Nucleus accumbens (tissue), 56 donors: Measurements from ENCODE around the gene CYP2W1.
"Not testable (repeated sequence)": the region's sequence is repeated elsewhere in the genome, so short reads cannot be mapped to it uniquely, and the experiment has no call there.

Source experiments
- DNase-seq, 56 donors: peaks; one replicate each; lab custom pipeline; 2025; lab: John Stamatoyannopoulos, UW

CYP2W1 gene

DNA sequence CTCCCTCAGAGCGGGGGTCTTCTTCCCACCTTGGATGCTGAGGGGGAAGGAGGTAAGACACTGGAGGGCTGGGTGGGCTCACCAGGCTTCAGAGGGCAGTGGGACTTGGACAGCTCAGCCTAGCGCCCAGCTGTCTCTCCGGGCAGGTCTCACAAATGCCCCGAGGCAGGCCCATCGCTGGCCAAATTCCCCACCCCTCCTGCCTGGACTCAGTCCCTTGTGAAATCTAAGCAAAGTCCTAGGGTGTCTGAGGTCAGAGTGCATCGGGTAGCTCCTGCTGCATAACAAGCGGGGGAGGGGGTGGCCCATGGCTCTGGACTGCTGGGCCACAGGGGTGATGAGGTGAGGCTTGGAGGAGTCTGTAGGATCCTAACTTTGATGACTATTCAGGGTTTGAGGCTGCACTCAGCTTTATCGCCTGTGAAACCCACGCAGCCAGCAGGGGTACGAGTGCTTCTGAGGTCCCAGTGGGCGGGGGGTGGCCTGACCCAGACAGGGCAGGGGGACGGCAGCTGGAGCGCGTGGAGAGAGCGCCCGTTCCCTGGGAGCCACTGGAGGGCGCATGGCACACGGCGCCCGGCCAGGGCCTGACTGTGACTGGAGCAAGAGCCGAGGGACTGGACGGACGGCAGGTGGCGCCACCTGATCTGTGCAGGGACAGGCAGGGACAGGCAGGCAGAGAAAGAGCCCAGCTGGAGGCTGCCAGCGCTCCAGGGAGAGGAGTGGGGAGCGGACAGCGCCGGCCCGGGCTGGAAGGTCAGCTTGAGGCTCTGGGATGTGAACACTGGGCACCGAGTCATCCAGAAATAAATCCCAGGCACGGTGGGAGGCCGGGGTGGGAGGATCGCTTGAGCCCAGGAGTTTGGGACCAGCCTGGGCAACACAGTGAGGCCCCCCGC is 10.0 kb downstream of the CYP2W1 start:
- peak; percentile 56 to 99 (median 93) for DNase-seq

- DNase-seq = no peak
Measured at GRCh38 chr7:994592-995308, 11.8 kb downstream of the CYP2W1 start.

- no peak for DNase-seq
Measured at GRCh38 chr7:995571-995970, 12.6 kb downstream of the CYP2W1 start.

DNA sequence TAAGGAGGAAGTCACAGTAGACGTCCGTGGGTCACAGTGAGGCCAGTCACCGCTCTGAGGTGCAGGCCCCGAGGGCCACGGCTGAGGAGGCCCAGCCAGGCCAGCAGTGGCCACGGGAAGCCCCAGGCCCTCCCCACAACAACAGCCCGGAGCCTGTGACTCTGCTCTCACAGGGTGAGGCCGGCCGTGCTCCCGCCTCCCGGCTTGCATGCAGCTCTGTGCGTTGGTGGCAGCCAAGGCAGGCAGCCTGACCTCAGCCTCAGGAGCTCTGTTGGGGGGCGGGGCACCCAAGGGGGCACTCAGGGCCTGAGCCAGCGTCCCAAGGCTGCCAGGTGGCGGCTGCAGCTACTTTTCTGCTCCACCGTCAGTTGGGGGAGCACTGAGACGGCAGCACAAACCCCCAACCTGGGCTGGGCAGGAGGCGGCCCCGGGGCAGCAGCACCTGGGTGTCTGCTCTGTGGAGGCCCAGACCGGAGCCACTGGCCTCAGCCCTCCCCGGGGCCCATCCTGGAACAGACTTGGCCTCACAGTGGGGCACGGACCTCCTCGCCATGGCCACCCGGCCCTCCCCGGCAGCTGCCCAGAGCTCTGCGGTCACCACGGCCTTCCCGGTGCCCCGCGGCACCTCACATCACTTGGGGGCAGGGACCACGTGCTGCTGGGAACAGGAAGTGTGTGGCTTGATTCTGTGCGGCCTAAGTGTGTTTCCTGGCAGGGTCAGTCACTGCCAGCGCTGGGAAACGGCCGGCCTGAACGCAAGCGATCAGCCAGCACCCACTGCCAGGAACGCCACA is 13.3 kb downstream of the CYP2W1 start:
- DNase-seq = no peak

DNA sequence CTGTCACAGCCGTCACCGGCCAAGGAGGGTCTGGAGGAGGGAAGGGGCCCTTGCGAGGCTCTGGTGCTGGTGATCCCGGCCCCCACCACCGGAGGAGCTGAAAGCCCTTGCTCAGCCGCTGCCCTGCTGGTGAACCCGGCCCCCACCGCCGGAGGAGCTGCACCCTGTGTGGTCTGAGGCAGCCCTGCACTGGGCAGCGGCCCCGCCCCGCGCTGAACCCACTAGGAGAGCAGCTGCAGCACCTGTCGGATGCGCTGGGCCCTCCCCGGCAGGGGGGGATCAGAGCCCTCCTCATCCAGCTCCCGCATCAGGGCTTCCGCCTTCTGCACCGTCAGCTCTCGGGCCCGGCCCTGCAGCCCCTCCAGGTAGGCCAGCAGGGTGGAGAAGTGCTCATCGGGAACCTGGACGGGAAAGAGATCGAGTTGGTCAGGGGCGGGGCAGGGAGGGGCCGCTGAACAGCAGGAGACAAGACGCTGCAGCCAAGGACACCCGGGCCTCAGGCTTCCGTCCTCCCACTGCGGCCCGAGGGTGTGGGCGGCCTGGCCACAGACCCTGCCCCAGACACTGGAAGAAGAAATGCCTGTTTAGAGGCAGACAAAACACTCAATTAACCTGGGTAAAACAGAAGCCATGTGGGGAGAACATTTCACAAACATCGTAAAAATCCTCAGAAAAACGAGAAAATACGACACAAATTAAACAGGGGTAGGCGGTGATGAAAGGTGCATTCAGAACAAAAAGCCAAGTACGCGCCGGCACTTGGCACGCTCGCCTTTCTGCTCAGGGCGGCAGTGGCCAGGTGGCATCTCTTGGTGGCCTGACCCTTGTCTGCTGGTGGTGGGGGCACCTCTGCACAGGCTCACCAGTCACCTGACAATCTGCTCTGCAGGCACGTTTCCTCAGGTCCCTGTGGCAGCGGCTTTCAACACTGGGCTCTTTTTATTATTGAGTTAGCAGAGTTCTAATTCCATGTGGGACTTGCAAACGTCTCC is 14.7 kb downstream of the CYP2W1 start:
- no peak for DNase-seq

DNA sequence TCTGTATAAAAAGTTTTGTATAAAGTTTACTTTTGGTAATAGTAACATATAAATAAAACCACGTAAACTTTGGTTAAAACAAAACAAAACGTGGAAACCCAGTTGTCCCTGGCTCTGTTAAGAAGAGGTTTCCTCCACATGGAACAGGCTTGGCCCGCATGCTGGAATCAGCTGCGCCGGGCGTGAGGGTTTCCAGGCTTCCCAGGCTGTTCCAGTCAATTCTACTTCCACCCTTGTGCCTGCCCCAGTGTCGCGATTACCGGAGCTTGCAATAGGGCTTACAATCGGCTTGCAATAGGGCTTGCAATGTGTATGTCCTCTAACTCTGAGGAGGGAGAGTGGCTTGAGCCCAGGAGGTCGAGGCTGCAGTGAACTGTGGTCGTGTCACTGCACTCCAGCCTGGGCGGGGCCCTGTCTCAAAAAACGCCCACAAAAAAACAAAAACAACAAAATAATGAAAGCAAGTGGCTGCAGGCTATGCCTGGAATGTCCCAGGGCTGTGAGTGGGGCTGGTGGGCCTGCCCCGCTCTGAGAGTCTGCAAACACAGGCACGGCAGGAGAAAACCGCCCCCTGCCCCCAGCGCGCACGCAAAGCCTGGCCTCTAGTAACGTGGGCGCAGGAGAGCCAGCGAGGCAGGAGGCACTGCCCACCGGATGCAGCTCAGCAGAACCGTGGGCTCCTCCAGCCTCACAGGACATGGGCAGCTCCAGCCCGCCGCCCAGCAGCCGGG is 16.3 kb downstream of the CYP2W1 start:
- no peak for DNase-seq

- DNase-seq = no peak
Measured at GRCh38 chr7:999941-1000935, 17.3 kb downstream of the CYP2W1 start.

GRCh38 chr7:1001069-1001770 is 18.2 kb downstream of the CYP2W1 start:
- not testable (repeated sequence) for DNase-seq

- DNase-seq = not testable (repeated sequence)
Measured at GRCh38 chr7:1002026-1002425, 19.0 kb downstream of the CYP2W1 start.

DNA sequence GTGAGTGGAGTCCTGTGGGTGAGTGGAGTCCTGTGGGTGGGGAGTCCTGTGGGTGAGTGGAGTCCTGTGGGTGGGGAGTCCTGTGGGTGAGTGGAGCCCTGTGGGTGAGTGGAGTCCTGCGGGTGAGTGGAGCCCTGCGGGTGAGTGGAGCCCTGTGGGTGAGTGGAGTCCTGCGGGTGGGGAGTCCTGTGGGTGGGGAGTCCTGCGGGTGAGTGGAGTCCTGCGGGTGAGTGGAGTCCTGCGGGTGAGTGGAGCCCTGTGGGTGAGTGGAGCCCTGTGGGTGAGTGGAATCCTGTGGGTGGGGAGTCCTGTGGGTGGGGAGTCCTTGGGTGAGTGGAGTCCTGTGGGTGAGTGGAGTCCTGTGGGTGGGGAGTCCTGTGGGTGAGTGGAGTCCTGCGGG is 19.5 kb downstream of the CYP2W1 start:
- DNase-seq = not testable (repeated sequence)

GRCh38 chr7:1004018-1004852 is 21.3 kb downstream of the CYP2W1 start:
- DNase-seq = peak in 10 of 56 donors; percentile 12 to 72 (median 29)

GRCh38 chr7:1005303-1005702 is 22.3 kb downstream of the CYP2W1 start:
- DNase-seq = no peak

GRCh38 chr7:1007901-1008300 is 24.9 kb downstream of the CYP2W1 start:
- no peak for DNase-seq

DNA sequence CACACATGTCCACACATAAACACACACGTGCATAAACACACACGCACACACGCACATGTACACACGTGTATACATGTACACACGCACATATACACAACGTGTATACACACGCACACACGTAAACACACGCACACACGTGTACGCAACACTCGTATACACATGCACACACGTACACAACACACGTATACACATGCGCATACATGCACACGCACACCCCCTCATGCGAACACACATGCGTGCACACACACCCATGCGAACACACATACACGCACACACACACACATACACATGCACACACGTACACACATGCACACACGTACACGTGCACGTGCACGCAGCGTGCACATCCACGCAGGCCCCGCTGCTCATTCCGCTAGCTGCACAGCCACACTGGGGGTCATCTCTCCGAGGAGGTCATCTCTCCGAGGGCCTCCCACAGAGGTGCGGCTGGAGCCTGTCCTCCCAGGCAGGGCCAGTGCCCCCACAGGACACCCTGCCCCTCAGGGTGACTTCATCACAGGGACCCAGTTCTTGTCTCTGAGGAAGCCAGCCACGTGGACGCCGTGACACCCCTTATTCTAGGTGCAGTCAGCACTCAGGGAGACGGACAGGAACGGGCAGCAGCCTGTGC is 25.9 kb downstream of the CYP2W1 start:
- DNase-seq = no peak

DNA sequence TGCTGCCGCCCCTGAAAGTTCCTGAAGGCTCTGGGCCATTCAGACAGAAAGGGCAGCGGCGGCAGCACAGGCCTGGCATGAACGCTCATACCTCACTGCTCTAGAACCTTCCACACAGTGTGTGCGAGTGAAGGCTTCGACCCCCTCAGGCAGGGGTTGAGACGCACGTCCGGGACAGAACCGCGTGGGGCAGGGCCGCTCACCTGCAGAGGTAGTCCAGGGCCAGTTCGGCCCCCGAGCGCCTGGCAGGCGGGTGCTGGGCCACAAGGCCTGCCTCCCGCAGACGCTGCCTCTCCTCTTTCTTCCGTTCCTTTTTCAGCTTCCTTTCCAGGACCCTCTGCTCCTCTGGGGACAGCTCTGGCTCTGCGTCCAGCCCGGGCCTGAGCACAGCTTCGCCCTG is 26.8 kb downstream of the CYP2W1 start:
- DNase-seq = no peak

DNA sequence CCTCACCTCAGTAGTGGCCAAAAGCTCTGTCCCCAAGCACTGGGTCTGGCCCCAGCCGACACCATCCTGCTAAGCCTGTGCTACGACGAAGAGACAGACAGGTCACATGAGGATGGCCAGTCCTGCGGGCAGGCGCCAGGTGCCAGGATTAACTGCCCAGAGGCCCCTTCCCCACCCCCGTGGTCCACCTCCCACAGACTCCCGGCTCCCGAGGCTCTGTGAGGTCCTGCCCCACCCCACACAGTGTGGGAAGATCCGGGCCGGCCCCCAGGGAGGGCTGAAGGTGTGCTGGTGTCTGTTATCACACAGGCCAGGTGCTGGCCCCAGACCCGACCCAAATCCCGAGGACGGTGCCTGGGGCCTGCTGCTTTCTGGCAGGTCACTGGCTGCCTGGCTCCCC is 27.2 kb downstream of the CYP2W1 start:
- no peak for DNase-seq
